Endodermal cell (in vitro differentiated cells): ENCODE results near the gene C17orf58. TPM values are rescaled to one million over a fixed set of nuclear protein-coding genes. Genes with fewer than 3 reads are reported as not detected.

Source experiments
- DNase-seq: peaks from one replicate; pipeline ENCODE4 v3.0.0-alpha.2; 2017
- H3K27ac ChIP-seq: 2 replicates; pipeline ENCODE4 v1.5.1; 2013; ENCODE audit warnings: mild to moderate bottlenecking, low read depth, low read length, moderate library complexity
- H3K27me3 ChIP-seq: 2 replicates; pipeline ENCODE4 v1.6.1; 2013; ENCODE audit warnings: mild to moderate bottlenecking, low read length, moderate library complexity; ENCODE audit not compliant: insufficient read depth, control insufficient read depth, poor library complexity, severe bottlenecking
- H3K36me3 ChIP-seq: 2 replicates; pipeline ENCODE4 v1.7.0; 2013; ENCODE audit warnings: mild to moderate bottlenecking, low read length, moderate library complexity; ENCODE audit not compliant: control insufficient read depth, insufficient read depth
- H3K4me1 ChIP-seq: one replicate; pipeline ENCODE4 v1.7.0; 2013; ENCODE audit warnings: low read length; ENCODE audit not compliant: control insufficient read depth, insufficient read depth
- H3K4me3 ChIP-seq: 2 replicates; pipeline ENCODE4 v1.5.1; 2013; ENCODE audit warnings: mild to moderate bottlenecking, low read length, moderate library complexity
- H3K9ac ChIP-seq: 2 replicates; pipeline ENCODE4 v1.6.1; 2013; ENCODE audit warnings: mild to moderate bottlenecking, low read length, moderate library complexity; ENCODE audit not compliant: poor library complexity, severe bottlenecking; ENCODE audit errors: extremely low read depth
- H3K9me3 ChIP-seq: 2 replicates; pipeline ENCODE4 v1.6.1; 2013; ENCODE audit warnings: mild to moderate bottlenecking, low read length, moderate library complexity; ENCODE audit not compliant: control insufficient read depth
- H3K27ac Mint-ChIP-seq: 2 replicates; pipeline ENCODE4 v1.8.0; 2020; ENCODE audit warnings: mixed read lengths
- H3K27me3 Mint-ChIP-seq: 2 replicates; pipeline ENCODE4 v1.8.0; 2021; ENCODE audit warnings: mild to moderate bottlenecking, mixed read lengths; ENCODE audit not compliant: insufficient read depth
- H3K36me3 Mint-ChIP-seq: 2 replicates; pipeline ENCODE4 v1.8.0; 2020; ENCODE audit warnings: low read depth, mixed read lengths
- H3K4me1 Mint-ChIP-seq: 2 replicates; pipeline ENCODE4 v1.8.0; 2020; ENCODE audit warnings: mixed read lengths
- H3K4me3 Mint-ChIP-seq: 2 replicates; pipeline ENCODE4 v1.8.0; 2020; ENCODE audit warnings: mild to moderate bottlenecking, moderate library complexity, mixed read lengths
- H3K9me3 Mint-ChIP-seq: 2 replicates; pipeline ENCODE4 v1.8.0; 2020; ENCODE audit warnings: mild to moderate bottlenecking, mixed read lengths
- WGBS, 2 experiments: methylation state at CpG; one replicate each; pipeline versions ENCODE4 v1.1.5 to v1.1.7; 2013; ENCODE audit warnings: missing lambda C conversion rate in 2 of 2, mixed read lengths in 1 of 2; ENCODE audit not compliant: insufficient coverage in 1 of 2, insufficient read length in 1 of 2; 5-methylcytosine and 5-hydroxymethylcytosine counted together
- total RNA-seq, 2 donors: library from RNA; stranded (reverse); fragmentation: NEBNext Ultra II Directional in 1 of 2; extraction: Animal tissue kit (Norgen Biotek cat#: 25700) in 1 of 2; gene quantifications; 2 replicates in 1 of 2; 3 replicates in 1 of 2; pipeline ENCODE4 v1.2.1, GENCODE V29; 2021
- TF ChIP-seq, protein P1 (sequence below): fragments of 200-600 bp; sonication (generic); conservative IDR thresholded peaks from 2 replicates; pipeline ENCODE4 v1.5.0; 2021; ENCODE audit warnings: antibody characterized with exemption, mild to moderate bottlenecking

The C17orf58 gene
- total RNA-seq, 2 donors from 2014 or later, result 14.0 to 14.1 TPM

DNA sequence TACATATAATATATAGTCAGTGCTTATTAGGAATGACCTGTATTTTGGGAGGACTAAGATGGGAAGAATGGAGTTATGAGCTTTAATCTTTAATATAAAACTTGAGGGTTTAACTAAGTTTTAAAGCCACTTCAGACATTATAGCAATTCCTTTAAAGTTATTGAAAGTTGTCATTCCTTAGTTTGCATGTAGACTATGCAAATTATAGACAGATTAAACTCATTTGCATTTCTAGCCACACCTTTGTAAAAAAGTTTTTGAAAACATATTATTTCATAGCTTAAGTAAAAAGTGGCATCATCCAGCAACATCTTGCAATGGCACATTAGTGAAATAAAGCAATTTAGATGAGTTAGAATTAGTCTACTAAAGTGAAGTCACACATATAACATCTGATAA is 49.8 kb downstream of the C17orf58 start:
- H3K9me3 ChIP-seq, result no peaks in the 10 kb centered on the region
- no peak overlapping the region for H3K27ac Mint-ChIP-seq
- no peak for DNase-seq
- H3K9me3 Mint-ChIP-seq, result no peaks in the 10 kb centered on the region
- no peak overlapping the region for H3K4me3 ChIP-seq
- TF ChIP-seq, protein P1, sequence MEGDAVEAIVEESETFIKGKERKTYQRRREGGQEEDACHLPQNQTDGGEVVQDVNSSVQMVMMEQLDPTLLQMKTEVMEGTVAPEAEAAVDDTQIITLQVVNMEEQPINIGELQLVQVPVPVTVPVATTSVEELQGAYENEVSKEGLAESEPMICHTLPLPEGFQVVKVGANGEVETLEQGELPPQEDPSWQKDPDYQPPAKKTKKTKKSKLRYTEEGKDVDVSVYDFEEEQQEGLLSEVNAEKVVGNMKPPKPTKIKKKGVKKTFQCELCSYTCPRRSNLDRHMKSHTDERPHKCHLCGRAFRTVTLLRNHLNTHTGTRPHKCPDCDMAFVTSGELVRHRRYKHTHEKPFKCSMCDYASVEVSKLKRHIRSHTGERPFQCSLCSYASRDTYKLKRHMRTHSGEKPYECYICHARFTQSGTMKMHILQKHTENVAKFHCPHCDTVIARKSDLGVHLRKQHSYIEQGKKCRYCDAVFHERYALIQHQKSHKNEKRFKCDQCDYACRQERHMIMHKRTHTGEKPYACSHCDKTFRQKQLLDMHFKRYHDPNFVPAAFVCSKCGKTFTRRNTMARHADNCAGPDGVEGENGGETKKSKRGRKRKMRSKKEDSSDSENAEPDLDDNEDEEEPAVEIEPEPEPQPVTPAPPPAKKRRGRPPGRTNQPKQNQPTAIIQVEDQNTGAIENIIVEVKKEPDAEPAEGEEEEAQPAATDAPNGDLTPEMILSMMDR, result no peak
- no peaks in the 10 kb centered on the region for H3K4me1 ChIP-seq
- no peak overlapping the region for H3K4me3 Mint-ChIP-seq
- H3K4me1 Mint-ChIP-seq, result no peaks in the 10 kb centered on the region
- no peak overlapping the region for H3K9ac ChIP-seq
- H3K36me3 ChIP-seq, result peaks cover 96% of the 10 kb centered on the region
- H3K27me3 Mint-ChIP-seq, result no peaks in the 10 kb centered on the region
- peaks cover 78% of the 10 kb centered on the region for H3K36me3 Mint-ChIP-seq
- H3K27ac ChIP-seq, result no peak overlapping the region
- H3K27me3 ChIP-seq, result no peaks in the 10 kb centered on the region

GRCh38 chr17:67944035-67944434 is 52.2 kb downstream of the C17orf58 start:
- H3K27me3 ChIP-seq, result no peaks in the 10 kb centered on the region
- H3K36me3 ChIP-seq, result peaks cover 97% of the 10 kb centered on the region
- H3K4me1 Mint-ChIP-seq, result no peaks in the 10 kb centered on the region
- no peaks in the 10 kb centered on the region for H3K9me3 Mint-ChIP-seq
- H3K9ac ChIP-seq, result no peak overlapping the region
- no peak overlapping the region for H3K4me3 Mint-ChIP-seq
- 96 to 100% methylated on average over 4 to 5 of the region's 5 CpGs for WGBS, 2 experiments
- H3K4me3 ChIP-seq, result no peak overlapping the region
- no peaks in the 10 kb centered on the region for H3K27me3 Mint-ChIP-seq
- no peak overlapping the region for H3K27ac Mint-ChIP-seq
- no peak for DNase-seq
- TF ChIP-seq, protein P1, result no peak
- H3K36me3 Mint-ChIP-seq, result peaks cover 85% of the 10 kb centered on the region
- H3K4me1 ChIP-seq, result no peaks in the 10 kb centered on the region
- no peak overlapping the region for H3K27ac ChIP-seq
- no peaks in the 10 kb centered on the region for H3K9me3 ChIP-seq

- H3K9me3 ChIP-seq, result no peaks in the 10 kb centered on the region
- Mint-ChIP-seq H3K27ac (no peak overlapping the region), H3K9me3 (no peaks in the 10 kb centered on the region), H3K4me1 (no peaks in the 10 kb centered on the region), H3K4me3 (no peak overlapping the region), H3K36me3 (peaks cover 84% of the 10 kb centered on the region), H3K27me3 (no peaks in the 10 kb centered on the region)
- 93 to 100% methylated on average over 1 to 3 of the region's 3 CpGs for WGBS, 2 experiments
- H3K27ac ChIP-seq, result no peak overlapping the region
- no peaks in the 10 kb centered on the region for H3K27me3 ChIP-seq
- H3K36me3 ChIP-seq, result peaks cover 96% of the 10 kb centered on the region
- no peak overlapping the region for H3K4me3 ChIP-seq
- no peaks in the 10 kb centered on the region for H3K4me1 ChIP-seq
- no peak overlapping the region for H3K9ac ChIP-seq
- DNase-seq, result no peak
- TF ChIP-seq, protein P1, result peak; percentile 76
Observed at GRCh38 chr17:67942810-67943209, 53.5 kb downstream of the C17orf58 start.

Other genes with a start within 250 kb of the C17orf58 start
- gene BPTF, start 171.0 kb downstream of the C17orf58 start, total RNA-seq, result 100 to 1,000 TPM; 184 to 198 TPM
- gene KPNA2, start 39.3 kb upstream of the C17orf58 start, total RNA-seq, result 100 to 1,000 TPM; 248 to 310 TPM